ENCODE measurements around the gene CCDC89.

CCDC89 gene

DNA sequence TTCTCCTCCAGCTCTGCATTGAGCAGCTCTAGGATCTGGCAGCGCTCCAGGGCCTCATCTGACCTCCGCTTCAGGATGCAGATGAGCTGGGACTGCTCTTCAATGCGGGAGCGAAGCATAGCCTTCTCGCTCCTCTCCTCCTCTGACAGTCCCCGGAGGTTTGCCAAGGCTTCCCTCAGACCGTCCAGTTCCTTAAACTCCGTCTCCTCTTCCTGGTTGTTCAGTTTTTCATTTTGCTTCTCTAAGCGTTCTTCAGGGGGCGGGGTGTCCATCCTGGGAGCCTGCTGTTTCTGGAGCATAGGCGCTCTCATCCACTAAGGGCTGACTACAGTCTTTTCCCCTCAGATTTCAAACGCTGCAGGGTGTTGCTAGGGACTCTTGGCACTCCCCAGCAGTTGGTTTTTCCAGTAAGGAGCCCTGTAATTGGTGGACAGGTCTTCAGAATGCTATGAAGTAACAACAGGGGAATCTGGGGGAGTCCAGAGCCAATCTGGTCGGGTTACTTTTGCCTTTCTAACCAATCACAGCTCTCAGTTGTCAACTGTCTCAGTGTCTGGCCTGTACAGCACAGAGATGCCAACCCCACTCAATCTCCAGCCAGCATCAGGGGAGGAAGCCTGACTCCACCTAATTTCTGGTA, at the start of gene CCDC89:
Gene CCDC89 (minus strand): TSS at position 376 of the 640 bp plus-strand sequence. CDS start 65 bp downstream, at position 311.
- Histone ChIP-seq H3K4me3 (ENCODE audit: low read length in 2 of 2) (peak within 1 kb of the TSS; percentile 64 to 87), H3K9ac (ENCODE audit: low read length in 2 of 2) (peak within 1 kb of the TSS; percentile 50 to 75), H3K36me3 (ENCODE audit: control insufficient read depth in 2 of 2, insufficient read depth in 2 of 2, low read length in 2 of 2) (no peaks in the 10 kb centered on the region), H3K9me3 (ENCODE audit: control insufficient read depth in 2 of 2, low read length in 2 of 2) (no peaks in the 10 kb centered on the region), H3K27me3 (ENCODE audit: control insufficient read depth in 1 of 2, insufficient read depth in 2 of 2, low read length in 2 of 2) (no peaks in the 10 kb centered on the region), H3K27ac (ENCODE audit: low read length) (peak within 1 kb of the TSS; percentile 56), H3K4me1 (ENCODE audit: control insufficient read depth, insufficient read depth, low read length) (peaks cover 33% of the 10 kb centered on the region)

DNA sequence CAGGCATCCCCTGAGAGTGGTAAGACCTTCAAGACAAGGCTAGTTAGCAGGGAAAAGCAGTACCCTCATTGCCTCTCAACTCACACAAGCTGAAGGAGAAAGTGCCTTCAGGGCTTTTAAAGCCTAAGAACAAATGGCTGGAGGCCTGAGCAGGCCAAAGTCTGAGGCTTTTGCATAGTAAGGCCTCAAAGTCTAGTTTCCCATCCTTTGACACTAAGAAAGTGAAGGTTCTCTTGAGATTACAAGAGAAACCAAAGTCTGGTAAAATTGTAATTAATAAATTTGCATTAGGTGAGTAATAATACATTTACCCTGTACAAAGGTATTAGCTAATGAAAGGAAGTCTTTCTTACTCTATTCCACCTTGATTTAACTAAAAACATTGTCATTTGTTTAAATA, 47.0 kb upstream of the CCDC89 start:
- no peaks in the 10 kb centered on the region for H3K27me3 ChIP-seq (ENCODE audit: control insufficient read depth in 1 of 2, insufficient read depth in 2 of 2, low read length in 2 of 2)
- no peaks in the 10 kb centered on the region for H3K4me1 ChIP-seq (ENCODE audit: control insufficient read depth, insufficient read depth, low read length)
- no peak overlapping the region for H3K27ac ChIP-seq (ENCODE audit: low read length)
- no peaks in the 10 kb centered on the region for H3K9me3 ChIP-seq (ENCODE audit: control insufficient read depth in 2 of 2, low read length in 2 of 2)
- H3K36me3 ChIP-seq (ENCODE audit: control insufficient read depth in 2 of 2, insufficient read depth in 2 of 2, low read length in 2 of 2) = no peaks in the 10 kb centered on the region
- H3K4me3 ChIP-seq (ENCODE audit: low read length in 2 of 2) = no peak overlapping the region
- H3K9ac ChIP-seq (ENCODE audit: low read length in 2 of 2) = no peak overlapping the region

DNA sequence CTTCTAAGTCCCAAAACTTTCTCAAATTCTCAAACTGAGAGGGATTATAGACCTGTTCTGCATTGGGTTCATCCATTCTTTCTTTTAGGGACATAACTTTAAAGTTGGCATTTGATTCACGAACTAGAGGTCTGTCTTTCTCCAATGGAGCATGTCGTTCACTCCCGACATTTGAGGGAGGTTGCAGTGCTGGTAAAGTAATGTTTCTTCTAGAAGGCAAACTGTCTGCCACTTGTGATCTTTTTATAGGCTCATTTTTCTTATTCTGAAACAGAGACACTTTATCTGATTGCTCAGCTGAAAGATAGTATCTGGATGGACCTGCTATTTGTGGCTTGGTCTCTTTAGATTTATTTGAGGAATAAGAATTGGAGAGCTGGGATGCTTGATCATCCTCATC, 40.4 kb upstream of the CCDC89 start:
- H3K36me3 ChIP-seq (ENCODE audit: control insufficient read depth in 2 of 2, insufficient read depth in 2 of 2, low read length in 2 of 2) = no peaks in the 10 kb centered on the region
- H3K9me3 ChIP-seq (ENCODE audit: control insufficient read depth in 2 of 2, low read length in 2 of 2) = no peaks in the 10 kb centered on the region
- H3K27ac ChIP-seq (ENCODE audit: low read length) = no peak overlapping the region
- H3K27me3 ChIP-seq (ENCODE audit: control insufficient read depth in 1 of 2, insufficient read depth in 2 of 2, low read length in 2 of 2) = no peaks in the 10 kb centered on the region
- no peaks in the 10 kb centered on the region for H3K4me1 ChIP-seq (ENCODE audit: control insufficient read depth, insufficient read depth, low read length)
- no peak overlapping the region for H3K4me3 ChIP-seq (ENCODE audit: low read length in 2 of 2)
- no peak overlapping the region for H3K9ac ChIP-seq (ENCODE audit: low read length in 2 of 2)

DNA sequence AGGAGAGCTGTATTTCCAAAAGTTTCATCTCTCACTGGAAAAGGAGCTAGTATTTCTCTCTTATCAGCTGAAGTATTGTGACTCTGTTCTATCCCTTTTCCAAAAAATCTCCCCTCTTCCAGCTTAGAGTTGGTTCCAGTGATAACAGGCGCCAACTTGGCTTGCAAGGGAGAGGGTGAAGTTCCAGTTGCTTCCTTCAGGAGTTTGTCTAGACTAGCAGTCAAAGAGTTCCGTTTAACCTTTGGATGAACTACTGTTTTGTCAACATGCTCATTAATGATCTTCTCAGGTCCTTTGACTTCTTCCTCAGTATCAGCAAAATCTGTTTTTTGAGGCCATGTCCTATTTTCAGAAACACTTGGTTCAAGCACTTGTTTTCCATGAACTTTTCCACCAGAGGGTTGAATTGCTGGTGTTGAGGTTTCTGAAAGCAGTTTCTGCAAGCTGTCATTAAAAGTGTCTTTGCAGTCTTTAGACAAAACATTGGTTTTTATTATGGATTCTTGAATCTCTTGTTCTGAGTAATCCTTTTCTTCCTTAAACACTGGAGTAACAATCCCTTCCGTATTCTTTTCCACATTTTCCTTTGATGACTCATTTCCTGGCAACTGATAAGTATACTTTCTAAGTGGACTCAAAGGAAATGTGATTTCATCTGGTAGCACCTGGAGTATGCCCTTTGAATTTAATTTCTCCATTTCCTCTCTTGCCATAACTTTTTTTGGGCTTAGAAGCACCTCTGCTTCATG, 39.7 kb upstream of the CCDC89 start:
- Histone ChIP-seq H3K4me1 (ENCODE audit: control insufficient read depth, insufficient read depth, low read length) (no peaks in the 10 kb centered on the region), H3K36me3 (ENCODE audit: control insufficient read depth in 2 of 2, insufficient read depth in 2 of 2, low read length in 2 of 2) (no peaks in the 10 kb centered on the region), H3K9me3 (ENCODE audit: control insufficient read depth in 2 of 2, low read length in 2 of 2) (no peaks in the 10 kb centered on the region), H3K4me3 (ENCODE audit: low read length in 2 of 2) (no peak overlapping the region), H3K27me3 (ENCODE audit: control insufficient read depth in 1 of 2, insufficient read depth in 2 of 2, low read length in 2 of 2) (no peaks in the 10 kb centered on the region), H3K27ac (ENCODE audit: low read length) (no peak overlapping the region), H3K9ac (ENCODE audit: low read length in 2 of 2) (no peak overlapping the region)

DNA sequence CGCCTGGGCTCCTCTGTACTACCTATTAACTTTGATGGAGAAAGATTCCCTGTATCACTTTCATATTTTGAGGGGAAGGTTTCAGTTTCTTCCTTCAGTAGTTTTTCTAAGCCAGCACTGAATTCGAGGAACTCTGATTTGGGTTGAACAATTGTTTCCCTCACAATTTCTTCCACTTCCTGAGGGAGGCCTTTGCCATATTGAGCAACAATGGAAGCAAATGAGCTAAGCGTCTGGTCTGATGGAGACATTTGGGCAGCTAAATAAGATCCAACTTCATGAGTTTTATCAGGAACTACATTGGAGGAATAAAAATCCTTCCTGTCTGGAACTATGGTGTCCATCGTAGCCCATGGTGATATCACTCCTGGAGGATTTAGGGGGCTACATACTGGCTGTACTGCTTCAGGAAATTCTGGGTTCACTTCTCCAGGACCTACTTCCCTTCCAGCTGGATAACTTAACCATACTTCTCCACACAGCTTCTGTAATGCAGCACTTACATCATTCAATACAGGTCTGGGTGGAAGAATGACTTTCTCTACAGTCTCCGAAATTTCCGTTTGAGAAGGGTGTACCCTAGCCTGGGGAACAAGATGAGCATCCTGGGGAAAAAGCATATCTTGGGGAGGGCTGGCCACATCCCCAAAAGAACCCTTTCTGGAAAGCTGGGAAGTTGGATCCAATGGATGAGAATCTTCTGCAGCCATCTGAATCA, 38.9 kb upstream of the CCDC89 start:
- Histone ChIP-seq H3K4me1 (ENCODE audit: control insufficient read depth, insufficient read depth, low read length) (no peaks in the 10 kb centered on the region), H3K27ac (ENCODE audit: low read length) (no peak overlapping the region), H3K27me3 (ENCODE audit: control insufficient read depth in 1 of 2, insufficient read depth in 2 of 2, low read length in 2 of 2) (no peaks in the 10 kb centered on the region), H3K9ac (ENCODE audit: low read length in 2 of 2) (no peak overlapping the region), H3K9me3 (ENCODE audit: control insufficient read depth in 2 of 2, low read length in 2 of 2) (no peaks in the 10 kb centered on the region), H3K36me3 (ENCODE audit: control insufficient read depth in 2 of 2, insufficient read depth in 2 of 2, low read length in 2 of 2) (no peaks in the 10 kb centered on the region), H3K4me3 (ENCODE audit: low read length in 2 of 2) (no peak overlapping the region)

DNA sequence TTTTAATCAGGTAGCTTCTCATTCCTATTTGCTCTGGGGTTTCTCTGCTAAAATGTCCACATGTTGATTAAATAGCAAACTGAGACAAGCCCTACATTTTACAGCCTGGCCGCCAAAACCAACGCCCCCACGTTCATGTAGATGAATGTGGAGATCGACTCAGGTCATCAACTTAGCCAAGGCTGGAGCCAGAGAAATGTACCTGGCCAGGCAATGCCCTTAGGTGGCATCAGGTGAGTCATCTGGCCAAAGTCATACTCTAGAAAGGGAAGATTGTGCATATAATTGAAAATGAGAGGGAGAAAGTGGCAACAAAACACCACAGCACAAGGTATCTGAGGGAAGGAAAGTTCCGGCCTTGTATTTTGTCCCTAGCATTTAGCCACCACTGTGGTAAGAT, 37.1 kb upstream of the CCDC89 start:
- H3K36me3 ChIP-seq (ENCODE audit: control insufficient read depth in 2 of 2, insufficient read depth in 2 of 2, low read length in 2 of 2) = no peaks in the 10 kb centered on the region
- H3K27ac ChIP-seq (ENCODE audit: low read length) = no peak overlapping the region
- H3K9me3 ChIP-seq (ENCODE audit: control insufficient read depth in 2 of 2, low read length in 2 of 2) = no peaks in the 10 kb centered on the region
- H3K9ac ChIP-seq (ENCODE audit: low read length in 2 of 2) = no peak overlapping the region
- H3K27me3 ChIP-seq (ENCODE audit: control insufficient read depth in 1 of 2, insufficient read depth in 2 of 2, low read length in 2 of 2) = no peaks in the 10 kb centered on the region
- H3K4me3 ChIP-seq (ENCODE audit: low read length in 2 of 2) = no peak overlapping the region
- no peaks in the 10 kb centered on the region for H3K4me1 ChIP-seq (ENCODE audit: control insufficient read depth, insufficient read depth, low read length)

DNA sequence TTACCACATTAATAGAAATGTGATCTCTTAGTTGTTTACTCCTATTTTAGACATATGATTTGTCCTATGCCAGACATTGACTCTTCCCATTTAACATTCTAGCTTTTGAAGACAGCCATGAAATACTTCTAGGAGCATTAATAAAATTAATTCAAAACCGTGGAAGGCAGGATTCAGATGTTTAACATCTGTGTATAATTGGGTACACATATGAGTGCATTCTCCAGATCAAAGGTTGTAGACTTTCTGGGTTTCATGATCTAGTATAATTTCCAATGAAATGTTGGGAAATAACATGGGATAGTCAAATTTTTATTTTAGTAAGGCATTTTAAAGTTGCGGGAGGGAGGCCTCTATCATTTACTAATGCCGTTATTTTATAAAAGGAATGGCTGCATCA, 35.2 kb upstream of the CCDC89 start:
- Histone ChIP-seq H3K27me3 (ENCODE audit: control insufficient read depth in 1 of 2, insufficient read depth in 2 of 2, low read length in 2 of 2) (no peaks in the 10 kb centered on the region), H3K27ac (ENCODE audit: low read length) (no peak overlapping the region), H3K9ac (ENCODE audit: low read length in 2 of 2) (no peak overlapping the region), H3K9me3 (ENCODE audit: control insufficient read depth in 2 of 2, low read length in 2 of 2) (no peaks in the 10 kb centered on the region), H3K36me3 (ENCODE audit: control insufficient read depth in 2 of 2, insufficient read depth in 2 of 2, low read length in 2 of 2) (no peaks in the 10 kb centered on the region), H3K4me3 (ENCODE audit: low read length in 2 of 2) (no peak overlapping the region), H3K4me1 (ENCODE audit: control insufficient read depth, insufficient read depth, low read length) (no peaks in the 10 kb centered on the region)

DNA sequence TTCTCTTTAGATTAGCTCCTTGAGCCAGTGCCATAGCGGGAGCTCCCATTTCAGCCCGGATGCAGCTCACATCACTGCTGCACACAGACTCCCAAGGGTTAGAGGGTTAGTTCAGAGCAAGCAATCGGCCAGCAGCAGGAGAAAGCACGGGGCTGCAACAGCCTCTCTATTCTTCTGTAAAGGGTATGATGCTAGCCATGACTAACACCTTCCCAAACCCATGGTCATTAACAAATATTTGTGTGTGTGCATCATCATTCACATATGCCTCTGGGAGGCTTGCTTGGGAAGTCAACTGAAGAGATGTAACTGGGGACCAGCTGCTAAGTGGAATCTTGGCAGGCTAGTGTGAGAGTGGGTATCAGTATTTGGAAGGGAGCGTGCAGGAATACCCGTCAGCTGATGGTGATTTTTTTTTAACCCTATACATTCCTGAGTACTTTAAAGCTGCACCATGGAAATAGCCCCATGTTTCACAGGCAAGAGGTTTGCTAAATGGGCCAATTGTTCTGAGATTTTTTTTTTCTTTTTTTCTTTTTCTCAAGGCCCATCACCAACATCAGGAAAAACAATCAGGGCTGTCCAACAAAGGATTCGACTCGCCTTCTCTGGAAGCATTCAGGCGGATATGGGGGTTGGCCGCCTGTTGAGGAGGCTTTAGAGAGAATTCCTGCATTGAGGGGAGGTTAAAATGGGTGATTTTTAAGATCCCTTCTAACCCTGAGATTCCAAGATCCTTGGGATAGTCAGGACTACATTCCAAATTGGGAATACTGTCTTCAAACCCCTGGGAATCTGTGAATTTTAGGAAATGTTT, 33.2 kb upstream of the CCDC89 start:
- Histone ChIP-seq H3K4me3 (ENCODE audit: low read length in 2 of 2) (peak overlapping the region; percentile 57 to 76), H3K9ac (ENCODE audit: low read length in 2 of 2) (peak overlapping the region in 1 of 2 donors; percentile 81), H3K9me3 (ENCODE audit: control insufficient read depth in 2 of 2, low read length in 2 of 2) (no peaks in the 10 kb centered on the region), H3K27me3 (ENCODE audit: control insufficient read depth in 1 of 2, insufficient read depth in 2 of 2, low read length in 2 of 2) (no peaks in the 10 kb centered on the region), H3K36me3 (ENCODE audit: control insufficient read depth in 2 of 2, insufficient read depth in 2 of 2, low read length in 2 of 2) (no peaks in the 10 kb centered on the region), H3K27ac (ENCODE audit: low read length) (peak overlapping the region; percentile 32), H3K4me1 (ENCODE audit: control insufficient read depth, insufficient read depth, low read length) (no peaks in the 10 kb centered on the region)

DNA sequence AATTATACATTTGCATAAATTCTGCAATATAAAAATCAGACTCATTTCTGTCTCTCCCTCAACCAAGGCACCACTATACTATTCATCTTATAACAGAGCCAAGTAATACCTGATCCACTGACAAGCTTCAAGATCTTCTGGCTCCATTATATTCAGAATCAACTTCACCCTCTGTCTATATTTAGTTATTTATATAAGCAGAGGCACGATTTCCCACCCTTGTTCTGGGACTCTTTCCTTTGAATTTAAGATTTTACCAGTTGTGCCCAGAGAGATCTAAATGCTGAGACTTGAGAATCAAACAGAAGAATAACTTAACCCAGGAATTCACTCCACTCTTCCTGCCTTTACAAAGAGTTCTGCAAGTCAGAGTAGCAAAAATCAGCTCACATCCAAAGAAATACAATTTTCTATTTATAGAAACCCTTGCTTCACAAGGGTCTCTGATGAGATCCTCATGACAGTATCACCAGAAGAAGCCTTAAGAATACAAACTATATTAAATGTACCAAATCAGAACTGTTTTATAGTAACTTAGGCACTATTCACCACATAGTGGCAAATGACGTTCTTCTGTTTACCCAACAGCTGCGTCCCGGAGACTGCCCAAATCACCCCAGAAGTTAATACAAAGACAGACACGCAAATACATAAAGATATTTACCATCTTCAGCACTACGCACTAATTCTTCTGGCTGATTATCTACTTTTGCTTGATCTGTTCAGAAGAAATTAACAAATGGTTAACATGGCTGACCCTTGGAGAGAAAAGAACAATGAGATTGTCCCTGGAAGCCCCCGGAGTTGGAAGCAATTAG, 32.3 kb upstream of the CCDC89 start:
- H3K9ac ChIP-seq (ENCODE audit: low read length in 2 of 2) = peak overlapping the region; percentile 13 to 81
- peak overlapping the region; percentile 57 to 76 for H3K4me3 ChIP-seq (ENCODE audit: low read length in 2 of 2)
- no peaks in the 10 kb centered on the region for H3K27me3 ChIP-seq (ENCODE audit: control insufficient read depth in 1 of 2, insufficient read depth in 2 of 2, low read length in 2 of 2)
- no peaks in the 10 kb centered on the region for H3K4me1 ChIP-seq (ENCODE audit: control insufficient read depth, insufficient read depth, low read length)
- no peaks in the 10 kb centered on the region for H3K9me3 ChIP-seq (ENCODE audit: control insufficient read depth in 2 of 2, low read length in 2 of 2)
- no peaks in the 10 kb centered on the region for H3K36me3 ChIP-seq (ENCODE audit: control insufficient read depth in 2 of 2, insufficient read depth in 2 of 2, low read length in 2 of 2)
- peak overlapping the region; percentile 32 for H3K27ac ChIP-seq (ENCODE audit: low read length)

DNA sequence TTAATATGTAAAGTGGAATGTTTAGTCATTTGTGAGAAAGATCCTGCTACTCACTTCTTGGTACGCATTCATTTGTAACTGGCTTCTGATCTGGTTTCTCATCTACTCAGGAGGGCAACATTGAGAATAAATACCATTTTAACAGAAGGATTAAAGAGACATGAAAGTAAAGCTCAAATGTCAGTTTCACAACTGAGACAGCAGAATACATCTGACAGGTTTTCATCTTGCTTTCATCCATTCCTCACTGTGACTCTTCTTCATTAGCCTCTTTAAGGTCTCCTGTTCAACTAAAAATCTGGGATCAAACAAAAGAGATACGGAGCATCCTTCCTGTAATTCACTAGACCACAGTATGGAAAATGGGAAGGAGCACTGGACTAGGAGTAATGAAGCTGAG, 31.4 kb upstream of the CCDC89 start:
- Histone ChIP-seq H3K36me3 (ENCODE audit: control insufficient read depth in 2 of 2, insufficient read depth in 2 of 2, low read length in 2 of 2) (no peaks in the 10 kb centered on the region), H3K27ac (ENCODE audit: low read length) (no peak overlapping the region), H3K4me3 (ENCODE audit: low read length in 2 of 2) (peak overlapping the region in 1 of 2 donors; percentile 36), H3K4me1 (ENCODE audit: control insufficient read depth, insufficient read depth, low read length) (no peaks in the 10 kb centered on the region), H3K9me3 (ENCODE audit: control insufficient read depth in 2 of 2, low read length in 2 of 2) (no peaks in the 10 kb centered on the region), H3K9ac (ENCODE audit: low read length in 2 of 2) (peak overlapping the region in 1 of 2 donors; percentile 81), H3K27me3 (ENCODE audit: control insufficient read depth in 1 of 2, insufficient read depth in 2 of 2, low read length in 2 of 2) (no peaks in the 10 kb centered on the region)

Data from stomach smooth muscle (tissue), 2 donors.